Measurements from ENCODE around the gene FAM237B.

Gene FAM237B

DNA sequence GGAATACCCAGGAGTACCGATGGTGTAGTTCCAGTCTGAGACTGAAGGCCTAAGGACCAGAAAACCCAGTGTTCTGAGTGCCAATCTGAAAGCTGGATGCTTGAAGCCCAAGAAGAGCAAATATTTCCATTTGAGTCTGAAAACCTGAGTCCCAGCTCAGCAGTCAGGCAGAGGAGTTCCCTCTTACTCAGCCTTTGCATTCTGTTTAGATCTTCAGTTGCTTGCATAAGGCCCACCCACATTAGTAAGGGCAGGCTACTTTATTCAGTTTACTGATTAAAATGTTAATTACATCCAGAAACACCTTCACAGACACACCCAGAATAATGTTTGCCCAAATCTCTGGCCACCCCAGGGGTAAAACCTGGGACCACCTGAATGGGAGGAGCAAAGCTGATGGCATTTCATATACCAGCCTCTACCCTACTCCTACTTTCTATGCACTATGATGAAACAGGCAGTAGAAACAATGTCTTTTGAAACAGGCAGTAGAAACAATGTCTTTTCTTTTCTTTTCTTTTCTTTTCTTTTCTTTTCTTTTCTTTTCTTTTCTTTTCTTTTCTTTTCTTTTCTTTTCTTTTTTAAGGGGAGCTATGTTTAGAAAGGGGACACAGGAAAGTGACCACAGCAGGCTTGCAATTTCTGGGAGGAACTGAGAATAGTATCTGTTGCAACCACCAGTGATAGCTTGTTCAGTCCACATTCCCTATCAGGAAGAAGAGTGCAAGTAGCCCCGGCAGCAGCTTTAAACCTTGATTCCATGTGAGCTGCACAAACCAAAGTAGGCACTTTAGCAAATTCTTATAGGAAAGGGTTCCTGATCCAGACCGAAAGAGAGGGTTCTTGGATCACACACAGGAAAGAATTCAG lies 30.6 kb downstream of the FAM237B start:
- peak; percentile 21 to 43 for DNase-seq

GRCh38 chr7:90288154-90288553 lies 33.0 kb downstream of the FAM237B start:
- DNase-seq: no peak

DNA sequence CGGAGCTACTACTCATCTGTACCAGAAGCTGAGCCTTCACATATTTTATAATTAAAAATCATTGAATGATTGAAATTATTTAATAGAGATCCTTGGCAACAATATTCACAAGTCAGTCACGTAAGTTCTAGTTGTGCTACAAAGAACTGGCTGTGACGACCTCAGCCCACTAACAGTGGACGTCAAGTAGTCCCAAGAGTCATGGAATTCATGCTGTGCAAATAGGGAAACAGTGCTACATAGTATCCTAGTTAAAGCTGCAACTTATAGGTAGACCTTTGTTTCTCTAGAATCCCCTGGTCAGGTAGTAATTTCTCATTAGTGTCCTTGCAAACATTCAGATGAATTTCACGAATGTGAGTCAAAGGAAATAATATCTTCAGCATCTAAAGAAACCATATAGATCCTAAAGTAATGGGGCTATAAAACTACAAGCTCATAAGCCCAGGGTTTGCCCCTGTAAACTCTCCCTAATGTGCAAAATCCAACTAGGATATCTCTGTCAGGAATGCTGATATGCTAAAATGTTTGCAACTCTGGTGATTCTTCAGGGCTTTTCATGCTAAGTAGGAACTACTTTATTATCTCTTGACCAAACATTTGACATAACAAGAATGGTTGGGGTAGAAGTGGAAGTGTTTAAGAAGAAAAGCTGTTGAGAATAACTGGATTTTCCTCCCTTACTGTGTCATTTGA lies 44.9 kb downstream of the FAM237B start:
- DNase-seq: no peak

- no peak for DNase-seq
These were observed 46.9 kb downstream of the FAM237B start for GRCh38 chr7:90274161-90274560.

GRCh38 chr7:90272242-90272641 lies 48.9 kb downstream of the FAM237B start:
- DNase-seq: no peak

- DNase-seq: no peak
These were observed 49.4 kb downstream of the FAM237B start for GRCh38 chr7:90271753-90272152.

DNA sequence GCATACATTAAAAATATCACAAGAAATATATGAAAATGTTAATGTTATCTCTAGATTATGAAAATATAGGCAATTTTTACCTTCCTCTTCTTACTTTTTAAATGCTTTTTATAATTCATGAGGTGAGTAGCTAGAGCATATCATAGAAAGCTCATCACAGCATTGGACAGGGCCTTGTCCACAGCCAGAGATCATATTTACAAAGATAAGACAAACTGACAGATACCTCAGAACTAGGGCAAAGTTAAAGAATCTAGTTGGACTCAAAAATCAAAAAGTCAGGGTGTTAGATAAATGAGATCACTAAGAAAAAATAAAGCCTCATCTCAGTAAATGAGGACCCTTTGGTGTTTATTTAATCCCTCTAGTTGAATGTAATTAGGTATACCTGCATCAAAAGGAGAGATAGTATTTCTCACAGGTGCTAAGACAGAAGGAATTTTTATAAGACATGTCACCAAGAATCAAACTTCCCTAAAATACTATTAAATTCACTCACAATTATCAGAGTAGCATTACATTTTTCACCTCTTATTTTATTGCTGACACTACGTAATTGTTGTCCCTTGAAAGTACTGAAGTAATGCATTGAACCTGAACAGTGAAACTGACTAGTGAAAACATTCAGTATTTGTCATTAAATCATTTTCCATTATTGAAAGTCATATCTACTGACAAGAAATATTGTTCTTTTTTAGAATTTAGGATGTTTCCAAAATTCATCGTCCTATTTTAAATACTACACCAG lies 50.5 kb downstream of the FAM237B start:
- no peak for DNase-seq

- DNase-seq: no peak
These were observed 51.9 kb downstream of the FAM237B start for GRCh38 chr7:90269163-90269562.

- DNase-seq: no peak
These were observed 53.7 kb downstream of the FAM237B start for GRCh38 chr7:90267263-90267858.

- DNase-seq: no peak
These were observed 54.3 kb downstream of the FAM237B start for GRCh38 chr7:90266808-90267207.
